ENCODE measurements around the gene BRSK2. TPM values are rescaled to one million over a fixed set of nuclear protein-coding genes. Genes with fewer than 3 reads are reported as not detected.

Gene BRSK2
- total and polyA plus RNA-seq, 9 of the 15 experiments (the other 6 are each of a cell fraction or from before 2014, with no cell fraction given) = 0.06 to 0.52 (median 0.18) TPM; not detected in 5

GRCh38 chr11:1466784-1467183 is 77.0 kb downstream of the BRSK2 start:
- Histone ChIP-seq H3K9me1 (ENCODE audit: control insufficient read depth, insufficient read depth, low read length) (no peaks in the 10 kb centered on the region), H3K36me3 (ENCODE audit: control insufficient read depth, insufficient read depth, low read length) (peaks cover 3% of the 10 kb centered on the region; the same call in 1 of the 3 replicates), H3K4me3 (no peak overlapping the region), H3K27me3 (ENCODE audit: control insufficient read depth in 2 of 2, insufficient read depth in 2 of 2, low read length in 2 of 2) (no peaks in the 10 kb centered on the region; a peak in 1 of 5 replicates), H3K27ac (ENCODE audit: extremely low read depth, low read depth, low read length) (no peak overlapping the region), H3K9ac (ENCODE audit: insufficient read depth in 1 of 2, low read depth in 2 of 2, low read length in 2 of 2) (no peak overlapping the region; a peak in 1 of 4 replicates), H3K9me3 (replicated peaks; ENCODE audit: control insufficient read depth, insufficient read depth, low read depth, low read length) (no peaks in the 10 kb centered on the region), H3K4me1 (replicated peaks in 1 of 2; ENCODE audit: control insufficient read depth in 2 of 2, insufficient read depth in 2 of 2, low read length in 2 of 2) (peaks cover 0 to 31% of the 10 kb centered on the region in 2 experiments; a peak in 2 of 5 replicates), H4K20me1 (replicated peaks; ENCODE audit: control insufficient read depth, insufficient read depth, low read length) (0 out of 2 replicates have a peak, but pooled peaks cover 11% of the 10 kb centered on the region), H3K79me2 (ENCODE audit: control insufficient read depth, insufficient read depth, low read length) (no peaks in the 10 kb centered on the region), H2AFZ (ENCODE audit: low read depth, low read length) (no peak overlapping the region), H3K4me2 (ENCODE audit: insufficient read depth, low read length) (no peak overlapping the region)
- no peak for TF ChIP-seq POLR2G (IDR thresholded peaks at IDR 0.05; ENCODE audit: low read depth, low read length)
- TF ChIP-seq ZNF699 (CRISPR knock-in tag; IDR thresholded peaks at IDR 0.05; ENCODE audit: insufficient replicate concordance) = no peak
- no peak for TF ChIP-seq CCAR2 (IDR thresholded peaks at IDR 0.05; ENCODE audit: low read depth, low read length)
- no peak for TF ChIP-seq HSF4 (CRISPR knock-in tag; IDR thresholded peaks at IDR 0.05; ENCODE audit: borderline replicate concordance)
- no peak for TF ChIP-seq CBX2 (IDR thresholded peaks at IDR 0.05; ENCODE audit: insufficient read depth, low read length, poor library complexity, severe bottlenecking)
- TF ChIP-seq HCFC1 (IDR thresholded peaks at IDR 0.05; ENCODE audit: low read depth, low read length) = no peak
- ChIA-PET POLR2A (interaction anchor here (0.7 to 0.9 kb wide), 3 partner anchors 13 to 743 kb away, joined by 3 to 4 read pairs (median 4); no protein-coding TSS in a partner anchor), CTCF (ENCODE audit: low intra/inter-chr PET ratio) (no interaction called here)
- FAIRE-seq = no peak
- intact Hi-C loops (cut with micrococcal nuclease) = no loop called here
- ATAC-seq = no peak
- 34% methylated on average over 12 of the region's 16 CpGs for WGBS (ENCODE audit: insufficient coverage, low coverage, missing lambda C conversion rate)
- DNase-seq (ENCODE audit: extremely low read depth in 1 of 4, low spot score in 3 of 4) = no peak
- in situ Hi-C loops (cut with MboI) = no loop called here
- no TSS peak for BruUV-seq (replicated peaks)

Measured in K562 (cell line).